ENCODE data around the gene EIF4G2.
A peak's percentile ranks its signal among the peaks of the same experiment; 100 is the strongest.

EIF4G2 gene

GRCh38 chr11:10770626-10771254, 38.0 kb downstream of the EIF4G2 start:
- DNase-seq: no peak

DNA sequence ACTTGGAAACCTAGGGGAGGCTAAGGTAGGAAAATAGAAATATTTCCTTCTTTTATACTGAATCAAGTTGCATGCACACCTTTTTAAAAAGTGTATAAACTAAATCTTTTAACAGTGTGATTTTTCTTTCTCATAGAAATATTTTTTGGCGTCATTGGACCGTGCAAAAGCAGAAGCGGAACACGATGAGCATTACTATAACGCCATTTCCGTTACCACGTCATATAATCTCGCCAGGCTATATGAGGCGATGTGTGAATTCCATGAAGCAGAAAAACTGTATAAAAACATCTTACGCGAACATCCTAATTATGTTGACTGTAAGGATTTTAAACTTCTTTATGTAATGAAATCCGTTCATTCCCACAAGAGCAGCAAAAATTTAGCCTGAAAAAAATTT, 44.3 kb downstream of the EIF4G2 start:
- no peak for DNase-seq

- no peak for DNase-seq
Measured at GRCh38 chr11:10763766-10764165, 45.0 kb downstream of the EIF4G2 start.

DNA sequence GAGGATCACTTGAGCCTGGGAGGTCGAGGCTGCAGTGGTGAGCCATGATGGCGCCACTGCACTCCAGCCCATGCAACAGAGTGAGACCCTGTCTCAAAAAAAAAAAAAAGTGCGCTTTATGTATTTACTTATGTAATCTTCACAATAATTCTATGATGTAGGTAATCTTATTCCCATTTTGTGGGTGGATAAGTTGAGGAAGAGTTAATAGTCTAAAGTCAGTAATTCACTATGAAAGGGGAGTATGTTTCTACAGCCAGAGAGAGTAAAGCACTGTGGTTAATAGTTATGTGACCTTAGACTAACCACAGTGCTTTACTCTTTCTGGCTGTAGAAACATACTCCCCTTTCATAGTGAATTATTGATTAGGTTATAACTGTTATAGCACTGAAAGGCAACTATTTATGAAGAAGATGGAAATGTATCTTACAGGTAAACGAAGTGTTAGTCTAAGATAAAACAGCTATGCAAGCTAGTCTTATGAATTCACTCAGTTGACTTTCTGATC, 45.8 kb downstream of the EIF4G2 start:
- no peak for DNase-seq

DNA sequence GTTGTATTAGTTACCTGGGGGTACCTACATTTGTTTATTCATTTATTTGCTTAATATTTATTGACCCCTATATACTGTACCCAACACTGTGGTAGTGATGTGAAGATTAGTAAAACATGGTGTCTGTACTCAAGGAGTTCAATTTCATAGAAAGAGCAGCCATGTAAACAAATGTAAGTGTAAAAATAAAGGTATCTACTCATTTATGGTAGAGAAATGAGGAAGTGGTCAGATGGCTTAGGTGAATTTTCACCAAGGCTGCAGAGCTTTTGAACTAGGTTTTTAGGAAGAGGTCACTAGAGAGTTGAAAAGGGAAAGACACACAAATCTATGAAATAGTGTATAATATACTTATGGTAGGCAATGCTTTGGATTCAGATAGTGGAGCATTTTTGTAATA, 46.5 kb downstream of the EIF4G2 start:
- no peak for DNase-seq

- no peak for DNase-seq
Measured at GRCh38 chr11:10761085-10761698, 47.5 kb downstream of the EIF4G2 start.

DNA sequence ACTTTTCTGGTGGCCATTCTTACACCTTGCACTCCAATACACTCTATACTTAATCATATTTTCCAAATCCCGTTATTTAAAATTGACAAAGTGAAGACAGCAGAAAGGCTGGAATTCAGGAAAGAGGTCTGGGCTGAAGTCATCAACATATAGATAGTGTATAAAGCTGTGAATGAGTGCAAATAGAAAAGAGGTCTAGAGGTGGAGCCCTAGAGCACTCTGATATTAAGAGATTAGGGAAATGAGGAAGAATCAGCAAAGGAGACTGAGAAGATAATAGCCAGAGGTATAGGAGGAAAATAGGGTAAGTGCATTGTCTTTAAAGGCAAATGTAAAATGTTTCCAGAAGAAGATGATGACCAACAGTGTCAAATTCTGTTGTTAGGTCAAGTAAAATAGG, 49.8 kb downstream of the EIF4G2 start:
- no peak for DNase-seq

GRCh38 chr11:10752486-10752885, 56.2 kb downstream of the EIF4G2 start:
- no peak for DNase-seq

DNA sequence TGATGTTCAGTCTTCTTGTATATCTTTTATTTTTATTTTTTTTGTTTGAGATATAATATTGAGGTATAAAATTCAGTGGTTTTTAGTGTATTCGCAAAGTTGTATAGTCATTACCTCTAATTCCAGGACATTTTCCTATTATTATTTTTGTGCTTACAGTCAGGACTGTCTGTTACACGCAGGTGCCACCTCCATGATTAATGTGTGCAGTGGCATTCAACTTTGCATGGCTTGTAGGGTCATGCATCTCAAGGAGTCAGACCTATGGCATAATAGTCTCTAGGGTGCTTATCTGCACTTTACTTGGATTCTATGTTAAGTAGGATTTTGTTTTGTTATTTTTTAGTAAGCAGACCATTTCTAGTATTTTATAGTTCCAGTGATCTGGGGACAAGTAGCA, 56.7 kb downstream of the EIF4G2 start:
- DNase-seq: no peak

- no peak for DNase-seq
Measured at GRCh38 chr11:10751581-10751940, 57.2 kb downstream of the EIF4G2 start.

DNA sequence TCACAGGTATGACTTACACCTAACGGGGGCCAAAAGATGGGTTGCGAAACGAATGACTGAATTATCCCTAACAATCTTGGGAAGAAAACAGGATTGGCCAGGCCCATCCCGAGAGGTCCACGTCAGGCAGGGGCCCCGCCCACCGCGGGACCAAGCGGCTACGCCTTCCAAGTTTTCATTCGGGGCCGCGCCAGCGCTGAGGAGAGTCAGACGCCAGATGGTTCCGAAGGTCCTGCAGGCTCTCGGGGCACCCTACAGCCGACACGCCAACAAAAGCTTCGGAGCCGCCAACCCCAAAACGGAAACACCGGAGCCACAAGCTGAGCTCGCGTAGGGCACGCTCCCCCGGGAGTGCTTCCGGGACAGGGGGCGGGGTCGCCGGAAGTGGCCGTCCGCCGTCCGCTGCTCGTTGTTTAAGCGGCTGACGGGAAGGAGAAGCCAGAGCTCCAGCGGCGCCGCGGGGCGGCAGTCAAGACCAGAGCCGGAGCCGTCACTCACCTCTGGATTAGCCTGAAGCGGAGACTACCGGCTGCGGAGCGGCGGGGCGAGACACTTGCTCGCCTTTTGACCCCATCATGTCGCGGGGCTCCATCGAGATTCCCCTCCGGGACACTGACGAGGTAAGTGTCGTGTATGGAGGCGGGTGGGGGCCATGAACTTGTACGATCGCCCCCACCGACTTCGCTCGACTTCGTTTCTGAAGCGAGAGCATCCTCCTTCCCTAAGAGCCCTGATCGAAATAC, 57.7 kb downstream of the EIF4G2 start, which contains the start of gene CTR9:
Gene CTR9, plus strand, starts transcription at position 409 of the 743 bp plus-strand sequence. Its CDS starts 167 bp downstream, at position 576.
- DNase-seq: peak; percentile 93

DNA sequence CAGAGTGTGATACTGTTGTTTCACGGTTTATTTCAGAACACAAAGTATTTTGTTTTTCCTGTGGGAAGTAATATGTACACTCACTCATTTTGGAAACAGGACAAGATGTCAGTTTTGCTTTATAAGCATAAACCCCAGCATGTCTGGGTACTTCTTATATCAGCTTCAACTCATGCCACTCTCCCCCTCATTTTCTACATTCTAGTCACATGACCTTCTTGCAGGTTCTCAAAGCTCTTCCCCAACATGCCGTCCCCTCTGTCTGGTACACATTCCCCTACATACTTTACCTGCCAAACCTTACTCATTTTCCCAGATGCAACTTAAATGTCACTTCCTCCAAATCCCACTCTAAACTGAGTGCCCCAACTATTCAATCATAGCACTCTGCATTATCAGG, 59.2 kb downstream of the EIF4G2 start:
- no peak for DNase-seq

- no peak for DNase-seq
Measured at GRCh38 chr11:10747733-10748132, 61.0 kb downstream of the EIF4G2 start.

Data from amniotic stem cell (primary cell).